NCI-H226 (cell line): Measurements from ENCODE around the gene TCERG1L.

ENCODE experiments used
- DNase-seq: peaks from one replicate; pipeline ENCODE4 v3.0.0-alpha.2; 2015

Gene TCERG1L

GRCh38 chr10:131314799-131315198, 3.3 kb upstream of the TCERG1L start:
- DNase-seq = no peak

- DNase-seq = no peak
Measured at GRCh38 chr10:131314148-131314547, 2.6 kb upstream of the TCERG1L start.

GRCh38 chr10:131313377-131313776, 1.9 kb upstream of the TCERG1L start:
- no peak for DNase-seq

- no peak for DNase-seq
Measured at GRCh38 chr10:131312478-131312836, 936 bp upstream of the TCERG1L start.

- no peak for DNase-seq
Measured at GRCh38 chr10:131311402-131311660, 190 bp downstream of the TCERG1L start.

- no peak for DNase-seq
Measured at GRCh38 chr10:131310551-131311401, 745 bp downstream of the TCERG1L start.

GRCh38 chr10:131310142-131310541, 1.4 kb downstream of the TCERG1L start:
- DNase-seq = no peak

- DNase-seq = no peak
Measured at GRCh38 chr10:131300508-131300907, 11.0 kb downstream of the TCERG1L start.

- DNase-seq = no peak
Measured at GRCh38 chr10:131290781-131291180, 20.7 kb downstream of the TCERG1L start.

GRCh38 chr10:131288648-131289047, 22.9 kb downstream of the TCERG1L start:
- no peak for DNase-seq

- no peak for DNase-seq
Measured at GRCh38 chr10:131282961-131283360, 28.6 kb downstream of the TCERG1L start.

- no peak for DNase-seq
Measured at GRCh38 chr10:131280101-131280500, 31.4 kb downstream of the TCERG1L start.

GRCh38 chr10:131279516-131279915, 32.0 kb downstream of the TCERG1L start:
- no peak for DNase-seq

- no peak for DNase-seq
Measured at GRCh38 chr10:131277969-131278368, 33.6 kb downstream of the TCERG1L start.

GRCh38 chr10:131277278-131277677, 34.2 kb downstream of the TCERG1L start:
- no peak for DNase-seq

- no peak for DNase-seq
Measured at GRCh38 chr10:131275691-131276090, 35.8 kb downstream of the TCERG1L start.

- DNase-seq = no peak
Measured at GRCh38 chr10:131274883-131275282, 36.6 kb downstream of the TCERG1L start.

- no peak for DNase-seq
Measured at GRCh38 chr10:131274133-131274880, 37.2 kb downstream of the TCERG1L start.

- no peak for DNase-seq
Measured at GRCh38 chr10:131273476-131273875, 38.0 kb downstream of the TCERG1L start.

- no peak for DNase-seq
Measured at GRCh38 chr10:131272897-131273451, 38.5 kb downstream of the TCERG1L start.

- no peak for DNase-seq
Measured at GRCh38 chr10:131271966-131272365, 39.6 kb downstream of the TCERG1L start.

- DNase-seq = no peak
Measured at GRCh38 chr10:131271195-131271880, 40.2 kb downstream of the TCERG1L start.

GRCh38 chr10:131270461-131271190, 40.9 kb downstream of the TCERG1L start:
- DNase-seq = no peak
